Stimulated activated CD4-positive, alpha-beta T cell treated with anti-CD3 and anti-CD28 coated beads, Interleukin-1b, Interleukin-23, amount 100 ng/mL, for 1 hour (primary cell): Measurements from ENCODE around the gene TM9SF3.
"Not testable (repeated sequence)": the region's sequence is repeated elsewhere in the genome, so short reads cannot be mapped to it uniquely, and the experiment has no call there.

Source experiments
- DNase-seq, 2 donors: peaks; one replicate each; pipeline ENCODE4 v3.0.0-alpha.2; 2020; ENCODE audit warnings: low read depth in 2 of 2

TM9SF3 gene

GRCh38 chr10:96570511-96570910 lies 16.3 kb downstream of the TM9SF3 start:
- DNase-seq: no peak

GRCh38 chr10:96568402-96568801 lies 18.4 kb downstream of the TM9SF3 start:
- no peak for DNase-seq

DNA sequence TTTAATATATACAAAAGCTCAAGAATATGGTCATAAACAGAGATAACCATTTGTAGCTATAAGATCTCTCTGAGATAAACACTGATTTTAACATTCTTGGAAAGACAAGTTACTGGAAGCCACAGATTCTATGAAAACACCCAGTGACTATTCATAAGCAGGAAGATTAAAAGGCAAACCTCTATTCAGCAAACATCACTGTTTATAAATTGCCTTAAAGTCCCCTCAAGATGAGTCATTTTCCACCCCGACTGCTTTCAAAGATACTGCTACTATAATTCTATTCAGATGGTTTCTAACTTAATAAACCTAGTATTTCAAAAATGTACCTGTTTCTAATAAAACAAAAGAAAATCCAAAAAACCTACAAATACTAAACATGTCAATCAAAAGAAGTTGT lies 21.0 kb downstream of the TM9SF3 start:
- DNase-seq: no peak

- no peak for DNase-seq
Measured at GRCh38 chr10:96560966-96561887, 25.6 kb downstream of the TM9SF3 start.

GRCh38 chr10:96560489-96560888 lies 26.3 kb downstream of the TM9SF3 start:
- DNase-seq: no peak

DNA sequence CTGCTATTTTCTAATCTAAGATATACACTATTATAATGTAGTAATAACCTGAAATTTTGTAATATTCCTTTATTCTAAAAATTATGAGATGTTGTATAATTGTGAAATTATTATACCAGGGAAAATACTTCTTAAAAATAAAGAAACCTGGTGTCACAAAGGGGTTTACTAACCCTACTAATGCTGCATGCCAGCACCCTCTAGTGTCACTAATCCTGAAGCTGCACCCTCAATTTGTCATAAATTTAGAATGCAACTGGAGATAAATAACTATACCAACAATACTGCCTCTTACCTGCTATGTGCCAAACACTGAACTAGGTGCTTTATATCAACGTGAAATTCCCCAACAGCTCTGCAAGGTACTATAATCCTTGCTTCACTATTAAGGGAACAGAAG lies 30.8 kb downstream of the TM9SF3 start:
- DNase-seq: no peak

DNA sequence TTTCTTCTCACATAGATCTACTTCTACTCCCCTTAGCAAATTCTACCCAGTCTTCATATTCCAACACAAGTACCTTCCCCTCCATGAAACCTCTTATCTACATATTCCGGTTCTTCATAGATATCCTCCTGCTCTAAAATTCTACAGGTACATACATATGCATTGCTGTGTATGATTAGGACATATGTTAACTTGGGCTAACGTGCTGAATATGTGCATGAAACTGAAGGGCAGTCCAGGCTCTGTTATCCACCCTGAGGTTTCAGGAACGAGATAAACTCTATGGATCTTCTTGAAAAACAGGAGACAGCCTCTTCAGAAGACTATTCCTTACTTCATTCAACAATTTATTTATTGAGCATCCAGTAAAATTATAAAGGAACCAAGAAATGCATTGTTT lies 31.5 kb downstream of the TM9SF3 start:
- DNase-seq: no peak

GRCh38 chr10:96548589-96548988 lies 38.2 kb downstream of the TM9SF3 start:
- DNase-seq: no peak

DNA sequence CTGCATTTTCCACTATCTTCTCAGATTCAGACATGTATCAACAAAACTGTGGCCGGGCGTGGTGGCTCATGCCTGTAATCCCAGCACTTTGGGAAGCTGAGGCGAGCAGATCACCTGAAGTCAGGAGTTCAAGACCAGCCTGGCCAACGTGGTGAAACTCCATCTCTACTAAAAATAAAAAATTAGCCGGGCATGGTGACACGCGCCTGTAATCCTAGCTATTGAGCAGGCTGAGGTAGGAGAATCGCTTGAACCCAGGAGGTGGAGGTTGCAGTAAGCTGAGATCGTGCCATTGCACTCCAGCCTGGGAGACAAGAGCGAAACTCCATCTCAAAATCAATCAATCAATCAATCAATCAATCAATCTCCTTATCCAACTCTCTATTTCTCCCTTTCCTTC lies 41.3 kb downstream of the TM9SF3 start:
- DNase-seq: not testable (repeated sequence)

GRCh38 chr10:96541921-96542320 lies 44.9 kb downstream of the TM9SF3 start:
- no peak for DNase-seq

GRCh38 chr10:96540240-96540639 lies 46.6 kb downstream of the TM9SF3 start:
- no peak for DNase-seq

GRCh38 chr10:96538683-96539082 lies 48.1 kb downstream of the TM9SF3 start:
- no peak for DNase-seq

DNA sequence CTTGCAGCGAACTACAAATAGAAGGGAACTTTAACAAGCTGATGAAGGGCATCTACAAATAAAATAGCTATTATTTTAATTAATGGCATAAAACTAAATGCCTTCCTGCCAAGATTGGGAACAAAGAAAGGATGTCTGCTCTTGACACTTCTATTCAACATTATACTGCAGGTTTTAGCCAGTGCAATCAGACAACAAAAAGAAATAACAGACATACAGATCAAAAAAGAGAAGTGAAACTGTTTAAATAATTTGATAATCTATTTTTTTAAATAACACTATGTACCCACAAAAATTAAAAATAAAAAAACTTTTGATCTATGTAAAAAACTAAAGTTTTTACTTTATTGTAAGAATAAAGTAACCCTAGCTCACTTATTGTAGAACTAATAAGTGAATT lies 50.7 kb downstream of the TM9SF3 start:
- no peak for DNase-seq

GRCh38 chr10:96532523-96532922 lies 54.3 kb downstream of the TM9SF3 start:
- no peak for DNase-seq

DNA sequence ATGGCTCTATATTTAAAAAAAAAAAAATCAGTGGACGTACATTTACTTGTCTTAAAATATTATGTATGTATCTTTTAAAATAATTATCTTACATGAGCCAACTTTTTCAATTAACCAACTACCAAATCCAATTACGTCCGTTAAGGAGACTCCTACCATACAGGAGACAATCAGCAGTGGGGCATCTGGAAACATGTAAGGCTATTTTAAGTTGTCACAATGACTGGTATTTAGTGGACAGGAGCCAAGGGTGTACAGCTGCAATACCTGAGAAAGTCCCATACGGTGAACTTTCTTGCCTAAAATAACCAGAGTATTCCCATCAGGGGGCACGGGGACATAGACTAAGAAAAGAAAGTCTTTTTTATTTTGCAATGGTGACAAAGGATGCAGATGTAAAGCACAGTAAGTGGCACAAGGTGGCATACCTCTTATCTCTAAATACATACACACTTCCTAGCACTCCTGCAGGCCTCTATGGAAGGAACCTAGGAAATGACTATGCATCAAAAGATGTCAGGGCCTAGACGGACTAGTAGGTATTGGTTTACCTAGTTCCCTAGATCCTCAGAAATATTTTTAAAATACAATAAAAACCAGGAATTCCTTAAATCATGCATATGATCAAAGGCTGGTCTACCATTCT lies 57.1 kb downstream of the TM9SF3 start:
- DNase-seq: no peak

DNA sequence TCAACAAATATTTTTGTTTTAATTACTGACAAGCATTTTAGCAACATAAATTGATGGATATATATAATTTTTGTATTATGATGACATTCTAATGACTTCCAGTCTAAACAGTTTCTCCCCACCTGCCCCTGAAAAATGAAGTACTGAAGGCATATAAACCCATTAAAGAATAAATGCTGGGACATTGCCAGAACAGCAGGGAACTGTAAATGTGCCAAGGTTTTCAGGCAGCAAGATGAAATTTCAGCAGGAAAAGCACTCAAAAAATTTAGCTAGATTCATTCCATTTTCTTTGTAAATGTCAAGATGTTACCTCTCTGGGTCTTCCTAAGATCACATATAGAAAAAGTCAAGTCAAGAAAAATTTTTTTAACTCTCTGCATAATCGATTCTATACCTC lies 62.1 kb downstream of the TM9SF3 start:
- no peak for DNase-seq

DNA sequence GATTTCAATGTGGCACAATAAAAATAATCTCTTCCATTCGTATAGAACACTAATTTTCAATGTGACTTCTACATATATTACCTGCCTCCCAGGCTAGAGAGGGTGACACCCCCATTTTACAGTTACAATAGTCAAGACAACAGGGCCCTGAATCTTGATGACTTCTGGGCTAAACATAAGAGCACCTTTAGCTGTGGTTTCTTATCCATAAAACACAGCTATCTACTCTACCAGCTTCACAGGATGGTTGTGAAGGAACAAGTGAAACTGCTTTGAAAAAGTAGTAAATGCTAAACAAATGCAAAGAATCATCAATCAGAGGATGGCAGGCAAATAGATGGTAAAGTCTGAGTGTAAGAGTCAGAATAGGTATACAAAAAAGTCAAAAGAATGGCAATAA lies 69.5 kb downstream of the TM9SF3 start:
- DNase-seq: no peak

- no peak for DNase-seq
Measured at GRCh38 chr10:96516337-96516736, 70.5 kb downstream of the TM9SF3 start.

DNA sequence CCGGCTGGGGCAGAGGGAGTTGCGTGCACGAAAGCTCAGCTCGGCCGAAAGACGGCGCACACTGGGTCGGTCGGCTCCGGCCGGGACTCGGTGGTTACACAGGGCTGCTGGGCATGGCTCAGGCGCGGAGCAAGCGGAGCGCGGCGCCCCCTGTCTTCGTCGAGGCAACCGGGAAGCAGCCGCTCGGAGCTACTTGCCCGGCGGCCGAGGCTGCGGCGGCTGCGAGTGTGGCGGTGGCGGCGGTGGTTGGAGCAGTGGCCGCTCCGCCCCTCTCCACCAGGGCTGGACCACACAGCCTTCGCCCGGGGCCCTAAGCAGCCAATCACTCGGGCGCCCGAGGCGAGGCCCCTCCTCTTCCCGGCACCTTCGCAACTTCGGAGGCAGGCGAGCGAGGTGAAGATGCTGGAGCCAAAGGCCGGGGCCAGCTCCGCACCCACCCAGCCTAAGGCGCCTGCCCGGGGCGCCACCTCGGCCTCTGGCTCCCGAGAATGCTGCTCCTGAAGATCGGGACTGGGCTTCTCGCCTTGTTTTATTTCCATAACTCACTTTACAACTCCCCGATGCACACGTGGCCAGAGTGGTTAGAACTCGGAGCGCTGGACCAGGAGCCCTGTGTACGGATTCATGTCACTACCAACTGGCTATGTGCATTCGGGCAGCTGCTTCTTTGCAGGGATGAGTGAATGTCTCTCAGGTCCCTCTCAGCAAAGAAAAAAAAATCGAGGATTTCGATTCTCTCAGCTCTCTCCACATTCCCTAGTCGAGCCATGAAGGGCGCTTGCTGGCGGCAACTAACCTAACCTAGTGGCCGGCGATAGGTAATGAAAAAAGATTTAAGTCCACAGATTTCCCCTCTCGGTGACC lies 72.9 kb downstream of the TM9SF3 start, which contains the start of gene TLL2:
Gene TLL2 (minus strand): TSS at position 229 of the 864 bp plus-strand sequence. CDS start 241 bp downstream, outside the sequence.
- peak in 1 of 2 donors; percentile 9 for DNase-seq

DNA sequence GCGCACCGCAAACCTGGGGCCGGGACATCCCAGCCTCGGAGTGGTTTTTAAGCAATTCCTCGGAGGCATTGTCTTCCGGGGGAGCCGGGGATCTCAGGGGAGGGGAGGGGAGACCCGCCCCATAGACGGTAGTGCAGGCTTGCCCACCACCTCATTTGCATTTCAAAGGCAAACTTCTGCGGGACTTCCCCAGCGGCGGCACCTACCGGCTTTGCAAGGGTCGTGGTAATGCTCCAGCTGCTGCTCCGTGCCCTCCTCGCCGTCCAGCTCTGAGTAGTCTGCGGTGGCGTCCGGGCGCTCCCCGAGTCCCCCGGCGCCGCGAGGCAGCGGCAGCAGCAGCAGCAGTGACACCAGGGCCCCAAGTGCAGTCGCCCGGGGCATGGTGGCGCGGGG lies 73.5 kb downstream of the TM9SF3 start:
- no peak for DNase-seq

DNA sequence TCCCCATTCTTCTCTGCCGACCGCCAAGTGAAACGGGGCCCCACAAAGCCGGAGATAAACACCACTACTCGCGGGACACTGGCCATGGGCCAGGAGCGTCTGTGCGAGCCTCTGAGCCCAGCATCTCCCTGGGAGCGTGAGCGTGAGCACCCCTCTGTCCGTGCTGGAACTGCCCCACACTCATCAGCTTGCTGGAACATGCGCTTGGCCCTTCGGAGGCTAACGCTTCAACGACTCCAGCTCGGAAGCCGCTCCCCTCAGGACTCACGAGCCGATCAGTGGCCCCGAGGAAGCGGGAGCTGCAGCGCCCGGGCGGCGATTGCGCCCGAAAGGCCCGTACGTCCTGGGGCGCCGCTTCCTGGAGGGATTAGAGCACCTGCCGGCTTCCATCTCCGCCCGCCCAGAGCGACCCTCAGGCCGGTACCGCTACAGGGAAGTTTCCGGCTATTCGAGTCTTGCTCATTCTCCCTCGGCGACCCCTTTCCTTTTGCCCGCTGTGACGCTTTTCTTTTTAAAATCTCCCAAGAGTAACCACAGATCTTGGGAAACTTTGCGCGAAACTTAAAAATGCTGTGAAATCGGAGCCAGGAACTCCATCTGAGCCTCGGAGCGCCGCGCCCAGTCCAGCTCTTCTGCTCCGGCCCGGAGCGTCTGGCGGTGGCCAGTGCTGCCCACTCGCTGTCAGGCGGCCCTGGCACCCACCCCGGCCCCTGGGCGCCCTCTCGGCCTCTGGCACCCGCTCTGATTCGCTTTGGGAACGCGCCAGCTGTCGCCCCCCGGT lies 74.1 kb downstream of the TM9SF3 start:
- DNase-seq: no peak
